Spleen (tissue), 11 donors: Measurements from ENCODE around the gene PARD3. TPM values are rescaled to one million over a fixed set of nuclear protein-coding genes. Genes with fewer than 3 reads are reported as not detected.

ENCODE experiments used
- DNase-seq: peaks from one replicate; pipeline ENCODE4 v3.0.0-alpha.2; 2020
- H3K27ac ChIP-seq, 8 donors: fragments of 200-600 bp; sonication (generic) in 7 of 8; 1 replicate in 4 of 8; 2 replicates in 4 of 8; pipeline versions ENCODE4 v1.5.0 to v1.8.0; 2016 to 2021; ENCODE audit warnings: inconsistent platforms in 4 of 8, mild to moderate bottlenecking in 4 of 8, moderate library complexity in 1 of 8
- H3K27me3 ChIP-seq, 7 donors: fragments of 200-600 bp; sonication (generic) in 6 of 7; replicated peaks in 1 of 7; 1 replicate in 4 of 7; 2 replicates in 3 of 7; pipeline versions ENCODE4 v1.5.0 to v1.8.0; 2016 to 2021; ENCODE audit warnings: inconsistent platforms in 3 of 7, mild to moderate bottlenecking in 1 of 7
- H3K36me3 ChIP-seq, 6 donors: fragments of 200-600 bp; sonication (generic) in 5 of 6; 1 replicate in 4 of 6; 2 replicates in 2 of 6; pipeline versions ENCODE4 v1.5.0 to v1.8.0; 2016 to 2021; ENCODE audit warnings: inconsistent platforms in 2 of 6
- H3K4me1 ChIP-seq, 6 donors: fragments of 200-600 bp; sonication (generic) in 5 of 6; 1 replicate in 3 of 6; 2 replicates in 3 of 6; pipeline versions ENCODE4 v1.5.0 to v1.8.0; 2016 to 2021; ENCODE audit warnings: inconsistent platforms in 3 of 6
- H3K4me3 ChIP-seq, 8 donors: fragments of 200-600 bp; sonication (generic) in 7 of 8; 1 replicate in 4 of 8; 2 replicates in 4 of 8; pipeline versions ENCODE4 v1.5.0 to v1.8.0; 2016 to 2021; ENCODE audit warnings: inconsistent platforms in 4 of 8, mild to moderate bottlenecking in 4 of 8, moderate library complexity in 2 of 8
- H3K9me3 ChIP-seq, 8 donors: fragments of 200-600 bp; sonication (generic) in 7 of 8; 1 replicate in 4 of 8; 2 replicates in 4 of 8; pipeline versions ENCODE4 v1.5.0 to v1.8.0; 2016 to 2021; ENCODE audit warnings: inconsistent platforms in 4 of 8
- POLR2A ChIP-seq, 3 donors: fragments of 450-650 bp; IDR thresholded peaks; one replicate each; pipeline ENCODE4 v1.5.1; 2017; ENCODE audit warnings: antibody characterized with exemption in 3 of 3, mild to moderate bottlenecking in 1 of 3
- POLR2AphosphoS5 ChIP-seq, 3 donors: sonication (generic); formaldehyde crosslinking; IDR thresholded peaks; one replicate each; pipeline ENCODE4 v1.5.1; 2017; ENCODE audit warnings: antibody characterized with exemption in 3 of 3
- WGBS, 5 donors: extraction: QIAGEN DNeasy Blood & Tissue Kit in 3 of 5; methylation state at CpG; one replicate each; pipeline versions ENCODE4 v1.1.5 to v1.1.7; 2013 to 2018; 5-methylcytosine and 5-hydroxymethylcytosine counted together
- intact Hi-C: fragments of 100-400 bp; cut with DNase I; formaldehyde crosslinking; loops from one replicate; pipeline ENCODE4 v1.15.0; 2023; ENCODE audit warnings: low total_unique reads
- polyA plus RNA-seq, 3 donors: library from polyadenylated mRNA; stranded (reverse); fragments of 200-250 nt; gene quantifications; one replicate each; pipeline ENCODE4 v1.2.1, GENCODE V29; 2013
- total RNA-seq, 7 donors: library from RNA; depleted of rRNA in 3 of 7; stranded (reverse); fragments of >200 nt in 3 of 7; fragmentation: NEBNext Ultra II Directional in 4 of 7; extraction: Animal tissue kit (Norgen Biotek cat#: 25700) in 4 of 7; gene quantifications; one replicate each; pipeline versions ENCODE4 v1.1.0 to v1.2.1, GENCODE V29; 2016 to 2021
- TF ChIP-seq, protein P1 (sequence below), 11 experiments: fragments of 200-600 bp in 7 of 11; fragments of 450-650 bp in 4 of 11; sonication (generic) in 4 of 11; IDR thresholded peaks in 8 of 11; conservative IDR thresholded peaks in 3 of 11; 1 replicate in 7 of 11; 2 replicates in 4 of 11; pipeline versions ENCODE4 v1.4.0 to v1.8.0; 2016 to 2021; ENCODE audit warnings: antibody characterized with exemption in 11 of 11, inconsistent platforms in 4 of 11, mild to moderate bottlenecking in 1 of 11
- donor health status: healthy with polysubstance abuse.
- donor health status: DM: no; HTN: no; CAD: no; lungs with moderate emphysema.
- donor health status: DM: no; HTN: no; CAD: no.
- donor health status: Bipolar disorder and iron deficiency.
- donor health status: healthy.
- donor health status: DM: no; HTN: no; CAD: no.
- donor health status: DM: yes; HTN: yes; CAD: no.

Gene PARD3
- total and polyA plus RNA-seq, 10 donors = 2.8 to 18.9 (median 10.8) TPM

DNA sequence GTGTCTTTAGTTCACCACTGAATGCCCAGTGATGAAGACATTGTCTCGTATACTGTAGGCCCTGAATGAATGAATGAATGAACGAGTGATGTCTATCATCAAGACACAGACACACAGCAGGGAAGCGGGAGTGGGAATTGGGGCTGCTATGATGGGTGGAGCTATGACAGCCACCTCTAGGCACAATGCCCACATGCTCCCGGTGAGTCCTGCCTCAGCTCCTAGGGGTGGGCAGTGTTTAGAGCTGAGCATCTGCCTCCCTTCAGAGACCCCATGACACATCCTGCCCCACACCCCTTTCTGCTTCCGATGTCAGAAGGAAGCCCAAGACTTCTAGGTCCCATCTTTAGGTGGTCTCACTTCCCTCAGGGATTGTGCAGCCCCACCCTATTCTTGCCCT is 714.1 kb downstream of the PARD3 start:
- H3K36me3 ChIP-seq = no peaks in the 10 kb centered on the region
- no peak for DNase-seq
- H3K27me3 ChIP-seq = no peaks in the 10 kb centered on the region
- intact Hi-C loops = no loop called here
- peaks cover 0 to 3% (median 0%) of the 10 kb centered on the region in 6 donors for H3K4me1 ChIP-seq
- peaks cover 0 to 23% (median 15%) of the 10 kb centered on the region in 8 donors for H3K9me3 ChIP-seq
- H3K27ac ChIP-seq = peak overlapping the region in 6 of 8 donors; percentile 22 to 63 (median 51)
- no peak overlapping the region for H3K4me3 ChIP-seq
- TF ChIP-seq, protein P1, sequence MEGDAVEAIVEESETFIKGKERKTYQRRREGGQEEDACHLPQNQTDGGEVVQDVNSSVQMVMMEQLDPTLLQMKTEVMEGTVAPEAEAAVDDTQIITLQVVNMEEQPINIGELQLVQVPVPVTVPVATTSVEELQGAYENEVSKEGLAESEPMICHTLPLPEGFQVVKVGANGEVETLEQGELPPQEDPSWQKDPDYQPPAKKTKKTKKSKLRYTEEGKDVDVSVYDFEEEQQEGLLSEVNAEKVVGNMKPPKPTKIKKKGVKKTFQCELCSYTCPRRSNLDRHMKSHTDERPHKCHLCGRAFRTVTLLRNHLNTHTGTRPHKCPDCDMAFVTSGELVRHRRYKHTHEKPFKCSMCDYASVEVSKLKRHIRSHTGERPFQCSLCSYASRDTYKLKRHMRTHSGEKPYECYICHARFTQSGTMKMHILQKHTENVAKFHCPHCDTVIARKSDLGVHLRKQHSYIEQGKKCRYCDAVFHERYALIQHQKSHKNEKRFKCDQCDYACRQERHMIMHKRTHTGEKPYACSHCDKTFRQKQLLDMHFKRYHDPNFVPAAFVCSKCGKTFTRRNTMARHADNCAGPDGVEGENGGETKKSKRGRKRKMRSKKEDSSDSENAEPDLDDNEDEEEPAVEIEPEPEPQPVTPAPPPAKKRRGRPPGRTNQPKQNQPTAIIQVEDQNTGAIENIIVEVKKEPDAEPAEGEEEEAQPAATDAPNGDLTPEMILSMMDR (IDR thresholded peaks at IDR 0.05 in 8 of 11, conservative IDR thresholded peaks at IDR 0.05 in 3 of 11) = no peak
- TF ChIP-seq POLR2A (IDR thresholded peaks at IDR 0.05) (no peak), POLR2AphosphoS5 (IDR thresholded peaks at IDR 0.05) (no peak)
- 86 to 95% (median 90%) methylated on average over 5 of the region's 5 CpGs for WGBS, 5 donors

DNA sequence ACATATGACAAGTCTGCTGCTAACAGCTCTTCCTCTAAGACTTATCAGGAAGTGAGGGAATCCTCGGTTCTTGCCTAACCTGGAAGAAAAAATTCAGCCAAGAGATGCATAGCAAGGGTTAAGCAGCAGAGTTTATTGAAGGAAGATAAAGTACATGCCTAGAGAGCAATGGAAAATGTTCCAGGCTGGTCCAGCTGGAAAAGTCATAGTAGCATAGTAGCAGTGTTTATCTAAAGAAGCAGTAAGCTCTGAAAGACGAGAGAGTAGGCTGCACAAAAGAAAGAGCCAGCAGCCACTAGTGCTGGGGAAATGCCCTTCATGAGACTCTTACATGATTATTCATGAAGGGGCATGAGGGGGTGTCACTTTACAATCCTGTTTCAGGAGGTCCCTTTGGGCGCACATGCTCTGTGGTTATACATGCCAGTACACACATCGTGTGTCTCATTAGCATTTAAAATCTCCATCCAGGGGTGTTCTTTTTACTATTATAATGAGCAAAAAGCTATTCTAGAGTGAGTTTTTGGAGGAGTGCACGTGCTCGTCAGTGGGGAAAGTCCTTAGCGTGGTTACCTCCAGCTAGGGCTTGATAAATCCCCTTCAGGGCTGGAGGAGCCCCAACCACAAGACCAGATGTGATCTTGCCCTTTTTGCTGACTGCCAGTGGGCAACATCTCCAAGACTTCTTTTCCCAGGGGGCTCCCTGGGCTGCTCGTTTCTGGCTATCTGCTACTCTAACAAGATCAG is 716.1 kb downstream of the PARD3 start:
- intact Hi-C loops = no loop called here
- Histone ChIP-seq H3K9me3 (peaks cover 0 to 43% (median 35%) of the 10 kb centered on the region in 8 donors), H3K27ac (no peak overlapping the region), H3K4me1 (no peaks in the 10 kb centered on the region), H3K4me3 (no peak overlapping the region), H3K27me3 (no peaks in the 10 kb centered on the region), H3K36me3 (no peaks in the 10 kb centered on the region)
- DNase-seq = no peak
- no peak for TF ChIP-seq POLR2AphosphoS5 (IDR thresholded peaks at IDR 0.05)
- TF ChIP-seq POLR2A (IDR thresholded peaks at IDR 0.05) = no peak
- TF ChIP-seq, protein P1 (IDR thresholded peaks at IDR 0.05 in 8 of 11, conservative IDR thresholded peaks at IDR 0.05 in 3 of 11) = no peak
- 68 to 86% (median 77%) methylated on average over 8 of the region's 8 CpGs for WGBS, 5 donors

DNA sequence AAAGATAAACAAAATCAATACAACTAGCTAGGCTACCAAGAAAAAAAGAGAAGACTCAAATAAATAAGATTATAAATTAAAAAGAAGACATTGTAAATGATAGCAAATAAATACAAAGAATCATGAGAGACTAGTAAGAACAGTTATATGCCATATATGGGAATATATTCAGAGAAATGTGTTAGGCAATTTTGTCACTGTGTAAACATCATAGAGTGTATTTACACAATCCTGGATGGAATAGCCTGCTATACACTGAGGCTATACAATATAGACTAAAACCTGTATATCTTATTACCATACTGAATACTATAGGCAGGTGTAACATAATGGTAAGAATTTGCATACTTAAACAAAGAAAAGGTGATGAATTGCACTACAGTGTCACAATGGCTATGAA is 717.4 kb downstream of the PARD3 start:
- Histone ChIP-seq H3K27ac (no peak overlapping the region), H3K9me3 (peaks cover 0 to 55% (median 44%) of the 10 kb centered on the region in 8 donors), H3K36me3 (no peaks in the 10 kb centered on the region), H3K4me1 (no peaks in the 10 kb centered on the region), H3K4me3 (no peak overlapping the region), H3K27me3 (no peaks in the 10 kb centered on the region)
- DNase-seq = no peak
- no peak for TF ChIP-seq POLR2AphosphoS5 (IDR thresholded peaks at IDR 0.05)
- TF ChIP-seq POLR2A (IDR thresholded peaks at IDR 0.05) = no peak
- TF ChIP-seq, protein P1 (IDR thresholded peaks at IDR 0.05 in 8 of 11, conservative IDR thresholded peaks at IDR 0.05 in 3 of 11) = no peak
- intact Hi-C loops = no loop called here

DNA sequence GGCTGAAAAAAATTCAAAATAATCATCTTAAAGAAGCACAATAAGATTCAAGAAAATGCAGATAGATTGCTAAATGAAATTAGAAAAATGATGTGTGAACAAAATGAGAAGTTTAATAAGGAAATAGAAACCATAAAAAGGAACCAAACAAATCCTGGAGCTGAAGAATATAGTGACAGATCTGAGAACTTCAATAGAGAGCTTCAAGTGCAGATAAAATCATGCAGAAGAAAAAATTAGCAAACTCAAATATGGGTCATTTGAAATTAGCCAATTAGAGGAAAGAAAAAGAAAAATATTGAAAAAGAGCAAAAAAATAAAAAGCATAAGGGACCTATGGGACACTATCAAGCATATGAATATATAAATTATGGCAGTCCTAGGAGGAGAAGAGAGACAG is 720.1 kb downstream of the PARD3 start:
- no peak for DNase-seq
- Histone ChIP-seq H3K36me3 (no peaks in the 10 kb centered on the region), H3K9me3 (peaks cover 0 to 57% (median 45%) of the 10 kb centered on the region in 8 donors), H3K27ac (no peak overlapping the region), H3K27me3 (no peaks in the 10 kb centered on the region), H3K4me3 (no peak overlapping the region), H3K4me1 (no peaks in the 10 kb centered on the region)
- TF ChIP-seq POLR2AphosphoS5 (IDR thresholded peaks at IDR 0.05) (no peak), POLR2A (IDR thresholded peaks at IDR 0.05) (no peak)
- TF ChIP-seq, protein P1 (IDR thresholded peaks at IDR 0.05 in 8 of 11, conservative IDR thresholded peaks at IDR 0.05 in 3 of 11) = no peak
- intact Hi-C loops = no loop called here
